NT2/D1 (cell line): ENCODE results near the gene SCP2.

ENCODE experiments used
- DNase-seq: peaks from one replicate; pipeline ENCODE4 v3.0.0-alpha.2; 2011; ENCODE audit warnings: low read depth, low spot score
- H3K27me3 ChIP-seq: 2 replicates; pipeline ENCODE4 v1.6.0; 2011; ENCODE audit warnings: mild to moderate bottlenecking; ENCODE audit not compliant: insufficient read length, insufficient read depth
- H3K36me3 ChIP-seq: 2 replicates; pipeline ENCODE4 v1.6.1; 2011; ENCODE audit warnings: mild to moderate bottlenecking, low read length, mixed read lengths; ENCODE audit not compliant: insufficient read depth, insufficient read length
- H3K4me1 ChIP-seq: 2 replicates; pipeline ENCODE4 v1.5.1; 2011; ENCODE audit not compliant: insufficient read depth, insufficient read length
- H3K4me3 ChIP-seq: 2 replicates; pipeline ENCODE4 v1.5.1; 2011; ENCODE audit warnings: low read depth; ENCODE audit not compliant: insufficient read length
- H3K9ac ChIP-seq: 2 replicates; pipeline ENCODE4 v1.6.0; 2011; ENCODE audit warnings: low read depth; ENCODE audit not compliant: insufficient read length
- H3K9me3 ChIP-seq: 2 replicates; pipeline ENCODE4 v1.5.1; 2011; ENCODE audit warnings: mild to moderate bottlenecking, low read length; ENCODE audit not compliant: insufficient read depth
- SUZ12 ChIP-seq: IDR thresholded peaks from 2 replicates; pipeline ENCODE4 v1.6.1; 2011; ENCODE audit not compliant: insufficient read length, insufficient read depth; ENCODE audit errors: extremely low read depth
- YY1 ChIP-seq: IDR thresholded peaks from 2 replicates; pipeline ENCODE4 v1.6.1; 2011; ENCODE audit not compliant: insufficient read length, insufficient read depth
- ZNF274 ChIP-seq: IDR thresholded peaks from 2 replicates; pipeline ENCODE4 v1.6.1; 2011; ENCODE audit warnings: mild to moderate bottlenecking, low read depth, low read length

The SCP2 gene

DNA sequence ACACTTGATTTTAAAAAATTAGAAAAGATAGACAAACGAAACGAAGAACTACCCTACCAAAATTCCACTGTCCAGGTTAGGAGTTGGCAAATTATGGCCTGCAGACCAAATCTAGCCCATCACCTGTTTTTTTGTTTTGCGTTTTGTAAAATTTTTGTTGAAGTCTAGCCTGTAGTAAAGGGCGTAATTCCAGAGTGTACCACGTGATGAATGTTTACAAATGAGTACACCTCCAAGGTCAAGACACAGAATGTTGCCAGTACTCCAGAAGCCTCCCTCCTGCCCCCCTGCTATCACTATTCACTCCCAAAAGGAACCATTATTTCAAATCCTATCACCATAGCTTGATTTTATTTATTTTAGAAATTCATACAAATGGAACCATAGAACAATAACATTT, 117.8 kb downstream of the SCP2 start:
- no peaks in the 10 kb centered on the region for H3K27me3 ChIP-seq
- H3K4me3 ChIP-seq: no peak overlapping the region
- H3K4me1 ChIP-seq: peaks cover 2% of the 10 kb centered on the region
- H3K9me3 ChIP-seq: no peaks in the 10 kb centered on the region
- DNase-seq: no peak
- H3K9ac ChIP-seq: no peak overlapping the region
- TF ChIP-seq YY1: no peak
- no peak for TF ChIP-seq ZNF274
- no peak for TF ChIP-seq SUZ12
- peaks cover 9% of the 10 kb centered on the region for H3K36me3 ChIP-seq

DNA sequence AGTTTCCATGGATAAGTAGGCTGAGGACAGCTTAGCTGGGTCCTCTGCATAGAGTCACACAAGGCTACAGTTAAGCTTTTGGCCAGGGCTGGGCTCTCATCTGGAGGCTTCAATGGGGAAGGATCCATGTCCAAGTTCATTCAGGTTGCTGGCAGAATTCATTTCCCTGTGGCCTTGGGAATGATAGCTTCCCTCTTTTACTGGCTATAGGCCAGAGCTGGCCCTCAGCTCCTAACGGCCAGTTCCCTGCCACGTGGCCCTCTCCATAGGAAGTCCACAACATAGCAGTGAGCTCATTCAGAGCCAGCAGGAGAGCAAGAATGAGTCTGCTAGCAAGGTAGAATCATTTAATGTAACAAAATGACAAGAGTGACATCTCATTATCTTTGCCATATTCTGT, 119.9 kb downstream of the SCP2 start:
- Histone ChIP-seq H3K9ac (no peak overlapping the region), H3K9me3 (no peaks in the 10 kb centered on the region), H3K4me1 (peaks cover 2% of the 10 kb centered on the region), H3K4me3 (no peak overlapping the region), H3K36me3 (peaks cover 6% of the 10 kb centered on the region), H3K27me3 (no peaks in the 10 kb centered on the region)
- TF ChIP-seq ZNF274: no peak
- TF ChIP-seq SUZ12: no peak
- no peak for TF ChIP-seq YY1
- DNase-seq: no peak

DNA sequence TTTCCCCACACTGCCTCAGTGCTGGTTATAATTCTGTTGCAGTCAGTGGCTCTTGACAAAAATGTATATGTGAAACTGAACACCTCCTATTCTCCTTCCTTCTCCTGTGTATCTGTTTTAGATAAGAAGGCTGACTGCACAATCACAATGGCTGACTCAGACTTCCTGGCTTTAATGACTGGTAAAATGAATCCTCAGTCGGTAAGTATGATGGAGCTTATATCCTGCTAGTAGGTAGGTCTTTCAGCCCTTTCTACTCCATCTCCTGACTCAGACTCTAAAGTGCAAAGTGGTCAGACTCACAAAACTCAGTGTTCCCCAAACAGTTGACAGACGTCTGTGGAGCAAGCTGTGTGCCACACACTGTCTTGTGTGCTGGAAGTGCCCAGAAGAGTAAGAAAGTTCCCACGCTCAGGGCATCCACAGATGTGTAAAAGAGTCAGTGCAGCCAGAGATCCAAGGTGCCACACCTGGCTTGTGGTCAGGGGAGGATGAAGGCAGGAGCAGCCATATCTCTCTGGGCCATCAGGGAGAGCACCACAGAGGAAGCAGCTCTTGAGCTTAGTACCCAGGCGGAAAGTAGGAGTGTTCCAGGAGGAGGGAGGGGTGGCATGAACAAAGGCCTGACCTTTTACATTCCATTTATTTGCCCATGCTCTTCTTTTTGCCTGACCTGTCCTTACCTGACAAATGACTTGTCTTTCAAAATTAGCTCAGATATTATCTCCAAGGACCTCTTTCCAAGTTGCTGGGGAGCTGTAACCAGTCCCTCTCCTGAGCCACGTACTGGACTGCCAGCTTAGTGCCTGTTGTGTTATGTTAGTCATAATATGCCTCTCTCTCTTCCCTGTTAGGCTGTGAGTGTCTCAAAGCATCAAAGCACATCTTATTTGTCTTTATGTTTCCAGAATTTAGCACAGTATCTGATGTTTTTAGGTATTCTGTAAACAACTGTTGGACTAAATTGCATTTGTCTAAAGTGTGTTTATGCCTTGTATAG, 121.0 kb downstream of the SCP2 start:
- no peak for TF ChIP-seq SUZ12
- TF ChIP-seq YY1: no peak
- no peak for TF ChIP-seq ZNF274
- no peak overlapping the region for H3K4me3 ChIP-seq
- no peak overlapping the region for H3K9ac ChIP-seq
- H3K36me3 ChIP-seq: peaks cover 6% of the 10 kb centered on the region
- peaks cover 2% of the 10 kb centered on the region for H3K4me1 ChIP-seq
- H3K27me3 ChIP-seq: no peaks in the 10 kb centered on the region
- no peak for DNase-seq
- no peaks in the 10 kb centered on the region for H3K9me3 ChIP-seq

DNA sequence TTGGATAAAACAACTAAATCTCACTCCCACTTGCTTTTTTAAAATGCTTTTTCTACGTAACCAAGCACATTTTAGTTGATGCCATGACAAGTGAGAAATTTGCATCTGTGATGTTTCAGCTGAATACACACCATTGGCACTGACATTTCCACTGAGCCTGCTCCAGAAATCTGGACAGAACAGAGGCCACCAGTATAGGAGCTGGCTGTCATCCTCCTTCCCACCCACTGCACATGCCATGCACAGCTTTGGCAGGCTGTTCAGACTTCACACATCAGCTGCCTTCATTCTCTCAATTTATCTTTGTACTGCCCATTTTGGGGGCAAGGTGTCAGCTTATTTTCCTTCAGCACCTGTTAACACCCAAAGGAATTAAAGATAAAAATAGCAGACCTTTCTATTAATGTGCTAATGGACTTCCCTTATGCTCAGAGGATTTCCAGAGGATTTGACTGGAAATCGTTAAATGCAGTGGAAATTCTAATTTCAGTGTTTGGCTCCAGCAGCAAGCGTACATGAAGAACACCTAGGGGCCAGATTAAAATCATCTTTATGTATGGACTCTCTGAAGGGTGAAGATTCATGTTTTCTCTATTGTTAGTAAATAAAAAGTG, 122.0 kb downstream of the SCP2 start:
- H3K4me3 ChIP-seq: no peak overlapping the region
- TF ChIP-seq YY1 (no peak), SUZ12 (no peak), ZNF274 (no peak)
- no peak overlapping the region for H3K9ac ChIP-seq
- no peaks in the 10 kb centered on the region for H3K27me3 ChIP-seq
- H3K9me3 ChIP-seq: no peaks in the 10 kb centered on the region
- no peak for DNase-seq
- H3K36me3 ChIP-seq: peaks cover 10% of the 10 kb centered on the region
- H3K4me1 ChIP-seq: peaks cover 2% of the 10 kb centered on the region

DNA sequence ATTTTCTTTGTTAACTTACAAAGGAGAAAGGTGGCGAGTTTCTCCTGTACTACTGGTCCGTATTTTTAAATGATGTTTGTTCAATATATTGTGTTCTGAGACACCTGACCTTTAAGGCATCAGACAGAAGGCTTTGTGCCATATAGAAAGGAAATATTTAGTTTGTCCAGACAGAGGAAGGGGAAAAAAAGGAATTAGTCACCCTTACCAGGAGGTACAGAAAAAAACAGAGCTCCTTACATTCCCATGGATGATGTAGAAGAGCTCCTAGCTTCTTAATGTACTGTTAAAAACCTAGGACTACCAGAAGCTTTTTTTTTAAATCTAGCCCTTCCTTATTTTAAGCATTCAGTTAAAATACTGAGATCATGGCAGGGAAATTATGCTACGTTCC, 122.5 kb downstream of the SCP2 start:
- peaks cover 10% of the 10 kb centered on the region for H3K36me3 ChIP-seq
- H3K27me3 ChIP-seq: no peaks in the 10 kb centered on the region
- no peak overlapping the region for H3K9ac ChIP-seq
- H3K4me1 ChIP-seq: peaks cover 2% of the 10 kb centered on the region
- no peaks in the 10 kb centered on the region for H3K9me3 ChIP-seq
- no peak for DNase-seq
- no peak overlapping the region for H3K4me3 ChIP-seq
- TF ChIP-seq SUZ12 (no peak), YY1 (no peak), ZNF274 (no peak)

DNA sequence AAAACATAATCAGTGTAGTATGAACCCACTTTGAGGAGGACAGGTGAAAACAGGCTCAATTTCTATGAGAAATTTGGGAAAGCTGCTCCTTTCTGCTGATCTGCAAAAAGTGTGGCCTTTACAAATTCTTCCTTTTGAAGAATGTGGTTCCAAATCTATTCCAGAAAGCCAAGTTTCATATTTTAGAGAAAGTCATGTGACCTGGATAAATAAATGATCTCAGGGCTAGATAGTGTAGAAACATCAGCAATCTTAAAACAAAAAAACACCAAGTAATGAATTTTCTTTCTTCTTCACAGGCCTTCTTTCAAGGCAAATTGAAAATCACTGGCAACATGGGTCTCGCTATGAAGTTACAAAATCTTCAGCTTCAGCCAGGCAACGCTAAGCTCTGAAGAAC, 123.2 kb downstream of the SCP2 start:
- Histone ChIP-seq H3K4me1 (peaks cover 2% of the 10 kb centered on the region), H3K9me3 (no peaks in the 10 kb centered on the region), H3K27me3 (no peaks in the 10 kb centered on the region), H3K4me3 (no peak overlapping the region), H3K9ac (no peak overlapping the region), H3K36me3 (peaks cover 10% of the 10 kb centered on the region)
- DNase-seq: no peak
- TF ChIP-seq YY1 (no peak), ZNF274 (no peak), SUZ12 (no peak)

DNA sequence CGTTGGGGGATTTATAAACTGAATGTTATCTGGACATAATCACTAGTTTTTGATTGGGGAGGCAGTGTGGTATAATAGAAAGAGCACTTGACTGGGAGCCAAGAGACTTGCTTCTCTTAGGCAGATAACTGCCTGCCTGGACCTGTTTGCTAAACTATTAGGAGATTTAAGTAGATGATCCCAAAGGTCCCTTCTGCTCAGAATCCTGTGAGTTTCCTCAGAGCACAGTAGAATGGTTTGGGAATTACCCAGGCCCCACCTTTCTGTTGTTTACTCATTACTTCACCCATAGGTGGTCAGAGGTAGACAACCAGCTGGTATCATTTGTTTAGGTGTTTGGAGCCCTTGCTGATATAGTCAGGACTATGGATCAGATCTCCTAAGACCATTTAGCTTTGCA, 124.6 kb downstream of the SCP2 start:
- no peaks in the 10 kb centered on the region for H3K27me3 ChIP-seq
- H3K4me1 ChIP-seq: peaks cover 2% of the 10 kb centered on the region
- H3K4me3 ChIP-seq: no peak overlapping the region
- no peak for DNase-seq
- H3K9me3 ChIP-seq: no peaks in the 10 kb centered on the region
- H3K9ac ChIP-seq: no peak overlapping the region
- H3K36me3 ChIP-seq: peaks cover 10% of the 10 kb centered on the region
- TF ChIP-seq SUZ12 (no peak), ZNF274 (no peak), YY1 (no peak)
